ENCODE data around the gene TENM4. TPM values are rescaled to one million over a fixed set of nuclear protein-coding genes. Genes with fewer than 3 reads are reported as not detected.

Gene TENM4
- total RNA-seq, 1 experiment from 2014 or later = 25.0 TPM

DNA sequence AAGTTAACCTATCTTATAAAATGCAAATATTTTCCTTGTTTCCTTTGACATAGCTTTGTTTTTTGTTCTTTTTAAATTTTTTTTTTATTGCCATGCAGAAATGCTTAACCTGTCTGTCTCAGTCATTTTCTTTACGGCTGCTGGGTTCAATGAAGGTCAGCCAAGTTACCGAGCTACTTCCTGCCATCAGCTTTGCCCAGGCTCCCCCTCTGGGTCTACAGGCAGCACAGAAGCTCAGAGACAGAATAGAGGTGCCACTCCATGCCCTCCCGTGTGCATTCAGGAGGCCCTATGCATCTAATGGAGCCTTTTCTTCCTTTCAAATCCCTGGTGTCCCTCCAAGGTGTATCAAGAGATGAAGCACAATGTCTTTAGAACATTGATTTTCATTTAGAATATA, 455.2 kb downstream of the TENM4 start (continued):
- TF ChIP-seq, protein P1, sequence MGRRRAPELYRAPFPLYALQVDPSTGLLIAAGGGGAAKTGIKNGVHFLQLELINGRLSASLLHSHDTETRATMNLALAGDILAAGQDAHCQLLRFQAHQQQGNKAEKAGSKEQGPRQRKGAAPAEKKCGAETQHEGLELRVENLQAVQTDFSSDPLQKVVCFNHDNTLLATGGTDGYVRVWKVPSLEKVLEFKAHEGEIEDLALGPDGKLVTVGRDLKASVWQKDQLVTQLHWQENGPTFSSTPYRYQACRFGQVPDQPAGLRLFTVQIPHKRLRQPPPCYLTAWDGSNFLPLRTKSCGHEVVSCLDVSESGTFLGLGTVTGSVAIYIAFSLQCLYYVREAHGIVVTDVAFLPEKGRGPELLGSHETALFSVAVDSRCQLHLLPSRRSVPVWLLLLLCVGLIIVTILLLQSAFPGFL (CRISPR knock-in tag; IDR thresholded peaks at IDR 0.05; ENCODE audit: borderline replicate concordance) = no peak

DNA sequence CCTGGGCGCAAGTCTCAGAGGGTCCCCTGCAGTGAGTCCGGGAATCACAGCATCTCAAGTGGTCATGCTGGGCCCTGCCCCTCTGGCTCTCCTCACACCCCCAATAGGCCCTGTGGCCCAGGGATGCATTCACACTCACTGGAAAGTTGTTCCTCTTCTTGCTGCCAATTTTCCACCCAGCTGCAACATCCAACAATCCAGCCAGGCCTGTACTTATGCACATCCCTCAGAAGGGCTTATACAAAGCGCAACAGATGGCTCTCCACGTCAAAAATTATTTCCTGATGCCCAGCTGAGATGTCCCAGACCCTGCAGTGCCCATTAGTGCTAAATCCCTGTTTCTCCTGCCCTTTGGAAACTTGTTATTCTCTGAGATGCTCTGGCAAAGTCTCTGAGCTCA, 458.4 kb downstream of the TENM4 start:
- Mint-ChIP-seq H3K27ac (no peak overlapping the region), H3K9me3 (peaks cover 5% of the 10 kb centered on the region)
- no peak for ATAC-seq

DNA sequence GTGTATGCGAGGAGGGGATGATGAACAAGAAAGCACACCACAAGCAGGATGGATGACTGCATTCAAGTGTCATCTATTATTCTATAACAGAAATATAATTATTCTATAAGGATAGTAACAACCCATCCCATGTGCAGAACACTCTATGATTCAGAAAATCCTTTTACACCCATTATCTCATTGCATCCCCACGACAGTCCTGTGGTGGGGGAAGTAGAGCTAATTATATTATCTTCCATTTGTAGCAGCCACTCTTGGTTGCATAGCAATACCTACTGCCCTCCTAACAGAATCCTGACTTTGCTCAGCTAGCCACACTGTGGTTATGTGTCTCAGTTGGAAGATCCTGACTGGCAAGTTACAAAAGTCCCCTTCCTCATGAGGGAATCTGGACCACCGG, 459.7 kb downstream of the TENM4 start:
- Mint-ChIP-seq H3K27ac (no peak overlapping the region), H3K4me1 (no peaks in the 10 kb centered on the region), H3K27me3 (ENCODE audit: low read depth) (peaks cover 4% of the 10 kb centered on the region; the same call in 1 of the 2 replicates), H3K4me3 (no peak overlapping the region), H3K9me3 (peaks cover 7% of the 10 kb centered on the region), H3K36me3 (no peaks in the 10 kb centered on the region)
- DNase-seq (ENCODE audit: low spot score) (no peak), ATAC-seq (no peak)
- POLR2A ChIA-PET = no interaction called here
- CTCF ChIA-PET = no interaction called here
- TF ChIP-seq, protein P2, sequence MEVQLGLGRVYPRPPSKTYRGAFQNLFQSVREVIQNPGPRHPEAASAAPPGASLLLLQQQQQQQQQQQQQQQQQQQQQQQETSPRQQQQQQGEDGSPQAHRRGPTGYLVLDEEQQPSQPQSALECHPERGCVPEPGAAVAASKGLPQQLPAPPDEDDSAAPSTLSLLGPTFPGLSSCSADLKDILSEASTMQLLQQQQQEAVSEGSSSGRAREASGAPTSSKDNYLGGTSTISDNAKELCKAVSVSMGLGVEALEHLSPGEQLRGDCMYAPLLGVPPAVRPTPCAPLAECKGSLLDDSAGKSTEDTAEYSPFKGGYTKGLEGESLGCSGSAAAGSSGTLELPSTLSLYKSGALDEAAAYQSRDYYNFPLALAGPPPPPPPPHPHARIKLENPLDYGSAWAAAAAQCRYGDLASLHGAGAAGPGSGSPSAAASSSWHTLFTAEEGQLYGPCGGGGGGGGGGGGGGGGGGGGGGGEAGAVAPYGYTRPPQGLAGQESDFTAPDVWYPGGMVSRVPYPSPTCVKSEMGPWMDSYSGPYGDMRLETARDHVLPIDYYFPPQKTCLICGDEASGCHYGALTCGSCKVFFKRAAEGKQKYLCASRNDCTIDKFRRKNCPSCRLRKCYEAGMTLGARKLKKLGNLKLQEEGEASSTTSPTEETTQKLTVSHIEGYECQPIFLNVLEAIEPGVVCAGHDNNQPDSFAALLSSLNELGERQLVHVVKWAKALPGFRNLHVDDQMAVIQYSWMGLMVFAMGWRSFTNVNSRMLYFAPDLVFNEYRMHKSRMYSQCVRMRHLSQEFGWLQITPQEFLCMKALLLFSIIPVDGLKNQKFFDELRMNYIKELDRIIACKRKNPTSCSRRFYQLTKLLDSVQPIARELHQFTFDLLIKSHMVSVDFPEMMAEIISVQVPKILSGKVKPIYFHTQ (CRISPR knock-in tag; IDR thresholded peaks at IDR 0.05) = no peak
- TF ChIP-seq GRHL2 (CRISPR knock-in tag; IDR thresholded peaks at IDR 0.05; ENCODE audit: insufficient replicate concordance, severe bottlenecking) (no peak), ZNF138 (CRISPR knock-in tag; conservative IDR thresholded peaks at IDR 0.05) (no peak), ZNF317 (CRISPR knock-in tag; IDR thresholded peaks at IDR 0.05; ENCODE audit: borderline replicate concordance, low read depth) (no peak), ZBTB21 (CRISPR knock-in tag; IDR thresholded peaks at IDR 0.05; ENCODE audit: borderline replicate concordance) (no peak), ZNF232 (CRISPR knock-in tag; IDR thresholded peaks at IDR 0.05) (no peak), NR3C1 (CRISPR knock-in tag; conservative IDR thresholded peaks at IDR 0.05; ENCODE audit: low read depth) (no peak), ATF1 (CRISPR knock-in tag; IDR thresholded peaks at IDR 0.05) (no peak)
- TF ChIP-seq, protein P3, sequence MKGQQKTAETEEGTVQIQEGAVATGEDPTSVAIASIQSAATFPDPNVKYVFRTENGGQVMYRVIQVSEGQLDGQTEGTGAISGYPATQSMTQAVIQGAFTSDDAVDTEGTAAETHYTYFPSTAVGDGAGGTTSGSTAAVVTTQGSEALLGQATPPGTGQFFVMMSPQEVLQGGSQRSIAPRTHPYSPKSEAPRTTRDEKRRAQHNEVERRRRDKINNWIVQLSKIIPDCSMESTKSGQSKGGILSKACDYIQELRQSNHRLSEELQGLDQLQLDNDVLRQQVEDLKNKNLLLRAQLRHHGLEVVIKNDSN (CRISPR knock-in tag; IDR thresholded peaks at IDR 0.05) = no peak
- TF ChIP-seq, protein P4, sequence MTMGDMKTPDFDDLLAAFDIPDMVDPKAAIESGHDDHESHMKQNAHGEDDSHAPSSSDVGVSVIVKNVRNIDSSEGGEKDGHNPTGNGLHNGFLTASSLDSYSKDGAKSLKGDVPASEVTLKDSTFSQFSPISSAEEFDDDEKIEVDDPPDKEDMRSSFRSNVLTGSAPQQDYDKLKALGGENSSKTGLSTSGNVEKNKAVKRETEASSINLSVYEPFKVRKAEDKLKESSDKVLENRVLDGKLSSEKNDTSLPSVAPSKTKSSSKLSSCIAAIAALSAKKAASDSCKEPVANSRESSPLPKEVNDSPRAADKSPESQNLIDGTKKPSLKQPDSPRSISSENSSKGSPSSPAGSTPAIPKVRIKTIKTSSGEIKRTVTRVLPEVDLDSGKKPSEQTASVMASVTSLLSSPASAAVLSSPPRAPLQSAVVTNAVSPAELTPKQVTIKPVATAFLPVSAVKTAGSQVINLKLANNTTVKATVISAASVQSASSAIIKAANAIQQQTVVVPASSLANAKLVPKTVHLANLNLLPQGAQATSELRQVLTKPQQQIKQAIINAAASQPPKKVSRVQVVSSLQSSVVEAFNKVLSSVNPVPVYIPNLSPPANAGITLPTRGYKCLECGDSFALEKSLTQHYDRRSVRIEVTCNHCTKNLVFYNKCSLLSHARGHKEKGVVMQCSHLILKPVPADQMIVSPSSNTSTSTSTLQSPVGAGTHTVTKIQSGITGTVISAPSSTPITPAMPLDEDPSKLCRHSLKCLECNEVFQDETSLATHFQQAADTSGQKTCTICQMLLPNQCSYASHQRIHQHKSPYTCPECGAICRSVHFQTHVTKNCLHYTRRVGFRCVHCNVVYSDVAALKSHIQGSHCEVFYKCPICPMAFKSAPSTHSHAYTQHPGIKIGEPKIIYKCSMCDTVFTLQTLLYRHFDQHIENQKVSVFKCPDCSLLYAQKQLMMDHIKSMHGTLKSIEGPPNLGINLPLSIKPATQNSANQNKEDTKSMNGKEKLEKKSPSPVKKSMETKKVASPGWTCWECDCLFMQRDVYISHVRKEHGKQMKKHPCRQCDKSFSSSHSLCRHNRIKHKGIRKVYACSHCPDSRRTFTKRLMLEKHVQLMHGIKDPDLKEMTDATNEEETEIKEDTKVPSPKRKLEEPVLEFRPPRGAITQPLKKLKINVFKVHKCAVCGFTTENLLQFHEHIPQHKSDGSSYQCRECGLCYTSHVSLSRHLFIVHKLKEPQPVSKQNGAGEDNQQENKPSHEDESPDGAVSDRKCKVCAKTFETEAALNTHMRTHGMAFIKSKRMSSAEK (CRISPR knock-in tag; IDR thresholded peaks at IDR 0.05; ENCODE audit: borderline replicate concordance) = no peak
- TF ChIP-seq, protein P5, sequence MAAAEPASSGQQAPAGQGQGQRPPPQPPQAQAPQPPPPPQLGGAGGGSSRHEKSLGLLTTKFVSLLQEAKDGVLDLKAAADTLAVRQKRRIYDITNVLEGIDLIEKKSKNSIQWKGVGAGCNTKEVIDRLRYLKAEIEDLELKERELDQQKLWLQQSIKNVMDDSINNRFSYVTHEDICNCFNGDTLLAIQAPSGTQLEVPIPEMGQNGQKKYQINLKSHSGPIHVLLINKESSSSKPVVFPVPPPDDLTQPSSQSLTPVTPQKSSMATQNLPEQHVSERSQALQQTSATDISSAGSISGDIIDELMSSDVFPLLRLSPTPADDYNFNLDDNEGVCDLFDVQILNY (CRISPR knock-in tag; IDR thresholded peaks at IDR 0.05) = no peak

More for the DNA sequence above, 458.4 kb downstream of the TENM4 start:
- ChIA-PET POLR2A (no interaction called here), CTCF (interaction anchor here (1.1 kb wide), 1 partner anchor 117 kb away, joined by 3 read pairs; no protein-coding TSS in a partner anchor)
- TF ChIP-seq, protein P1 (CRISPR knock-in tag; IDR thresholded peaks at IDR 0.05; ENCODE audit: borderline replicate concordance) = no peak
- TF ChIP-seq GRHL2 (CRISPR knock-in tag; IDR thresholded peaks at IDR 0.05; ENCODE audit: insufficient replicate concordance, severe bottlenecking) (no peak), KAT7 (CRISPR knock-in tag; IDR thresholded peaks at IDR 0.05; ENCODE audit: borderline replicate concordance) (no peak), ZNF263 (CRISPR knock-in tag; IDR thresholded peaks at IDR 0.05; ENCODE audit: low read depth) (no peak), ZNF671 (CRISPR knock-in tag; IDR thresholded peaks at IDR 0.05) (no peak)
- no peaks in the 10 kb centered on the region for H3K36me3 Mint-ChIP-seq
- no peaks in the 10 kb centered on the region for H3K4me1 Mint-ChIP-seq
- peaks cover 4% of the 10 kb centered on the region; the same call in 1 of the 2 replicates for H3K27me3 Mint-ChIP-seq (ENCODE audit: low read depth)
- no peak overlapping the region for H3K4me3 Mint-ChIP-seq
- DNase-seq (ENCODE audit: low spot score) = no peak

All from WTC11 (cell line).